ENCODE data around the gene TOGARAM1.
"Not testable (repeated sequence)": the region's sequence is repeated elsewhere in the genome, so short reads cannot be mapped to it uniquely, and the experiment has no call there.

TOGARAM1 gene

GRCh38 chr14:45038865-45039264 is 76.9 kb downstream of the TOGARAM1 start:
- no peak for DNase-seq (ENCODE audit: low spot score)

- DNase-seq (ENCODE audit: low spot score) = no peak
Observed at GRCh38 chr14:45039390-45039789, 77.4 kb downstream of the TOGARAM1 start.

GRCh38 chr14:45041641-45042040 is 79.7 kb downstream of the TOGARAM1 start:
- no peak for DNase-seq (ENCODE audit: low spot score)

- no peak for DNase-seq (ENCODE audit: low spot score)
Observed at GRCh38 chr14:45044638-45045037, 82.6 kb downstream of the TOGARAM1 start.

GRCh38 chr14:45048385-45048784 is 86.4 kb downstream of the TOGARAM1 start:
- DNase-seq (ENCODE audit: low spot score) = no peak

GRCh38 chr14:45051180-45051579 is 89.2 kb downstream of the TOGARAM1 start:
- DNase-seq (ENCODE audit: low spot score) = no peak

GRCh38 chr14:45051896-45052295 is 89.9 kb downstream of the TOGARAM1 start:
- no peak for DNase-seq (ENCODE audit: low spot score)

- DNase-seq (ENCODE audit: low spot score) = no peak
Observed at GRCh38 chr14:45057349-45057748, 95.4 kb downstream of the TOGARAM1 start.

- no peak for DNase-seq (ENCODE audit: low spot score)
Observed at GRCh38 chr14:45057881-45058364, 95.9 kb downstream of the TOGARAM1 start.

- no peak for DNase-seq (ENCODE audit: low spot score)
Observed at GRCh38 chr14:45060551-45060950, 98.6 kb downstream of the TOGARAM1 start.

- no peak for DNase-seq (ENCODE audit: low spot score)
Observed at GRCh38 chr14:45065540-45065939, 103.5 kb downstream of the TOGARAM1 start.

GRCh38 chr14:45065956-45066355 is 104.0 kb downstream of the TOGARAM1 start:
- DNase-seq (ENCODE audit: low spot score) = no peak

GRCh38 chr14:45066667-45067066 is 104.7 kb downstream of the TOGARAM1 start:
- DNase-seq (ENCODE audit: low spot score) = no peak

- DNase-seq (ENCODE audit: low spot score) = no peak
Observed at GRCh38 chr14:45068396-45068795, 106.4 kb downstream of the TOGARAM1 start.

- DNase-seq (ENCODE audit: low spot score) = no peak
Observed at GRCh38 chr14:45070215-45070614, 108.2 kb downstream of the TOGARAM1 start.

GRCh38 chr14:45072126-45072525 is 110.1 kb downstream of the TOGARAM1 start:
- no peak for DNase-seq (ENCODE audit: low spot score)

- no peak for DNase-seq (ENCODE audit: low spot score)
Observed at GRCh38 chr14:45073231-45073879, 111.4 kb downstream of the TOGARAM1 start.

- DNase-seq (ENCODE audit: low spot score) = no peak
Observed at GRCh38 chr14:45078323-45078722, 116.3 kb downstream of the TOGARAM1 start.

GRCh38 chr14:45080416-45080968 is 118.5 kb downstream of the TOGARAM1 start:
- DNase-seq (ENCODE audit: low spot score) = not testable (repeated sequence)

- not testable (repeated sequence) for DNase-seq (ENCODE audit: low spot score)
Observed at GRCh38 chr14:45081096-45081495, 119.1 kb downstream of the TOGARAM1 start.

GRCh38 chr14:45082420-45082819 is 120.4 kb downstream of the TOGARAM1 start:
- no peak for DNase-seq (ENCODE audit: low spot score)

GRCh38 chr14:45083617-45083975 is 121.6 kb downstream of the TOGARAM1 start:
- no peak for DNase-seq (ENCODE audit: low spot score)

GRCh38 chr14:45083976-45084722 is 122.2 kb downstream of the TOGARAM1 start, which contains the start of gene PRPF39:
Gene PRPF39 (plus strand): TSS chr14:45084116. CDS start chr14:45095240, 11,124 bp downstream.
- DNase-seq (ENCODE audit: low spot score) = peak; percentile 92
